T-helper 2 cell treated with Interferon-gamma antibody and Interleukin-4, amounts not matched to agents 100 ng/mL and 5 ng/mL, for 36 hours (primary cell): Measurements from ENCODE around the gene MOB3A. TPM values are rescaled to one million over a fixed set of nuclear protein-coding genes. Genes with fewer than 3 reads are reported as not detected.
"Not testable (repeated sequence)": the region's sequence is repeated elsewhere in the genome, so short reads cannot be mapped to it uniquely, and the experiment has no call there.

Source experiments
- intact Hi-C: fragments of 100-400 bp; cut with micrococcal nuclease; formaldehyde crosslinking; loops from one replicate; pipeline ENCODE4 v1.15.1; 2023
- total RNA-seq: library from RNA; stranded (reverse); gene quantifications from 2 replicates; pipeline ENCODE4 v1.2.3, GENCODE V29; 2022

Gene MOB3A
- total RNA-seq, 1 donor from 2014 or later: 239 TPM

GRCh38 chr19:2037651-2038255 is 58.4 kb downstream of the MOB3A start:
- intact Hi-C loops: no loop called here

- intact Hi-C loops: no loop called here
These were observed 59.7 kb downstream of the MOB3A start for GRCh38 chr19:2036424-2036823.

GRCh38 chr19:2035590-2035991 is 60.5 kb downstream of the MOB3A start:
- intact Hi-C loops: no loop called here

GRCh38 chr19:2034729-2035589 is 61.2 kb downstream of the MOB3A start:
- intact Hi-C loops: no loop called here

GRCh38 chr19:2034253-2034652 is 61.9 kb downstream of the MOB3A start:
- intact Hi-C loops: not testable (repeated sequence)

GRCh38 chr19:2033825-2034159 is 62.3 kb downstream of the MOB3A start:
- intact Hi-C loops: no loop called here

GRCh38 chr19:2033115-2033824 is 62.9 kb downstream of the MOB3A start:
- intact Hi-C loops: no loop called here

- intact Hi-C loops: no loop called here
These were observed 63.7 kb downstream of the MOB3A start for GRCh38 chr19:2032296-2032941.

- intact Hi-C loops: no loop called here
These were observed 68.8 kb downstream of the MOB3A start for GRCh38 chr19:2027361-2027760.

GRCh38 chr19:2026770-2027169 is 69.4 kb downstream of the MOB3A start:
- intact Hi-C loops: no loop called here

GRCh38 chr19:2022289-2022688 is 73.8 kb downstream of the MOB3A start:
- intact Hi-C loops: no loop called here

GRCh38 chr19:2021453-2022140 is 74.5 kb downstream of the MOB3A start:
- intact Hi-C loops: no loop called here

Other genes with a start within 250 kb of the MOB3A start
- 49.2 and 54.1 TPM in 2 replicates for gene REXO1, start 247.8 kb downstream of the MOB3A start, total RNA-seq
- gene KLF16, start 232.7 kb downstream of the MOB3A start, total RNA-seq: 21.3 and 23.1 TPM in 2 replicates
- gene ABHD17A, start 210.8 kb downstream of the MOB3A start, total RNA-seq: 119 and 126 TPM in 2 replicates
- gene ADAT3, start 190.9 kb downstream of the MOB3A start, total RNA-seq: 11.0 and 11.5 TPM in 2 replicates
- 32.1 and 34.8 TPM in 2 replicates for gene SCAMP4, start 190.9 kb downstream of the MOB3A start, total RNA-seq
- gene CSNK1G2, start 155.2 kb downstream of the MOB3A start, total RNA-seq: 89.5 and 94.3 TPM in 2 replicates
- 50.1 and 56.1 TPM in 2 replicates for gene BTBD2, start 80.6 kb downstream of the MOB3A start, total RNA-seq
- gene MKNK2, start 45.1 kb downstream of the MOB3A start, total RNA-seq: 190 TPM in 2 replicates
- 7.3 and 8.9 TPM in 2 replicates for gene IZUMO4, start 589 bp upstream of the MOB3A start, total RNA-seq
- 104 and 113 TPM in 2 replicates for gene AP3D1, start 55.2 kb upstream of the MOB3A start, total RNA-seq
- 67.1 and 72.3 TPM in 2 replicates for gene DOT1L, start 67.6 kb upstream of the MOB3A start, total RNA-seq
- 72.5 and 74.4 TPM in 2 replicates for gene PLEKHJ1, start 140.0 kb upstream of the MOB3A start, total RNA-seq
- gene SF3A2, start 140.5 kb upstream of the MOB3A start, total RNA-seq: 135 and 147 TPM in 2 replicates
- gene AMH, start 153.0 kb upstream of the MOB3A start, total RNA-seq: 5.9 and 6.2 TPM in 2 replicates
- 0.16 and 0.45 TPM in 2 replicates for gene JSRP1, start 160.1 kb upstream of the MOB3A start, total RNA-seq
- 0.82 and 0.84 TPM in 2 replicates for gene PEAK3, start 185.8 kb upstream of the MOB3A start, total RNA-seq
- 0.23 and 0.41 TPM in 2 replicates for gene LINGO3, start 211.8 kb upstream of the MOB3A start, total RNA-seq
- 148 and 150 TPM in 2 replicates for gene LSM7, start 232.3 kb upstream of the MOB3A start, total RNA-seq
- 76.4 and 78.1 TPM in 2 replicates for gene SPPL2B, start 232.4 kb upstream of the MOB3A start, total RNA-seq